Activated CD4-positive, alpha-beta T cell treated with anti-CD3 and anti-CD28 coated beads, Interleukin-2, amount 50 U/mL, for 4 hours (primary cell): ENCODE measurements around the gene NDUFB3.
"Not testable (repeated sequence)": the region's sequence is repeated elsewhere in the genome, so short reads cannot be mapped to it uniquely, and the experiment has no call there.

Experiments used
- DNase-seq, 2 experiments: peaks; one replicate each; pipeline ENCODE4 v3.0.0-alpha.2; 2020

The NDUFB3 gene

GRCh38 chr2:201100497-201100896, 28.7 kb downstream of the NDUFB3 start:
- DNase-seq, result no peak

- no peak for DNase-seq
Observed at GRCh38 chr2:201105759-201106158, 34.0 kb downstream of the NDUFB3 start.

GRCh38 chr2:201107624-201108023, 35.8 kb downstream of the NDUFB3 start:
- DNase-seq, result no peak

GRCh38 chr2:201108341-201108740, 36.5 kb downstream of the NDUFB3 start:
- no peak for DNase-seq

GRCh38 chr2:201109186-201109585, 37.4 kb downstream of the NDUFB3 start:
- no peak for DNase-seq

GRCh38 chr2:201110615-201111014, 38.8 kb downstream of the NDUFB3 start:
- no peak for DNase-seq

GRCh38 chr2:201111096-201111495, 39.3 kb downstream of the NDUFB3 start:
- no peak for DNase-seq

GRCh38 chr2:201114350-201114749, 42.5 kb downstream of the NDUFB3 start:
- no peak for DNase-seq

GRCh38 chr2:201114846-201115245, 43.0 kb downstream of the NDUFB3 start:
- DNase-seq, result no peak

GRCh38 chr2:201116115-201116958, 44.5 kb downstream of the NDUFB3 start, which contains the start of gene CFLAR:
Gene CFLAR, plus strand, starts transcription at chr2:201116164. Its CDS starts 13,702 bp downstream, at chr2:201129866.
- peak; percentile 61 to 65 for DNase-seq

GRCh38 chr2:201116959-201117734, 45.3 kb downstream of the NDUFB3 start:
- no peak for DNase-seq

- DNase-seq, result not testable (repeated sequence)
Observed at GRCh38 chr2:201117735-201118094, 45.9 kb downstream of the NDUFB3 start.

- DNase-seq, result peak; percentile 87
Observed at GRCh38 chr2:201118121-201118960, 46.5 kb downstream of the NDUFB3 start.

GRCh38 chr2:201118961-201119854, 47.4 kb downstream of the NDUFB3 start:
- no peak for DNase-seq

- no peak for DNase-seq
Observed at GRCh38 chr2:201122276-201122675, 50.5 kb downstream of the NDUFB3 start.

GRCh38 chr2:201126308-201127151, 54.7 kb downstream of the NDUFB3 start:
- DNase-seq, result no peak

- no peak for DNase-seq
Observed at GRCh38 chr2:201127152-201127511, 55.3 kb downstream of the NDUFB3 start.

GRCh38 chr2:201127570-201127969, 55.8 kb downstream of the NDUFB3 start:
- DNase-seq, result peak in 1 of 2 experiments; percentile 46

- DNase-seq, result no peak
Observed at GRCh38 chr2:201128033-201128432, 56.2 kb downstream of the NDUFB3 start.

GRCh38 chr2:201128933-201129505, 57.2 kb downstream of the NDUFB3 start:
- no peak for DNase-seq
